HG02884 (cell line): ENCODE data around the gene KLHDC9.

ENCODE experiments used
- ATAC-seq: cut with Tn5 transposase; IDR thresholded peaks from one replicate; pipeline ENCODE4 v1.9.1; 2021; ENCODE audit warnings: mild to moderate bottlenecking, moderate library complexity; ENCODE audit not compliant: unreplicated experiment

KLHDC9 gene

DNA sequence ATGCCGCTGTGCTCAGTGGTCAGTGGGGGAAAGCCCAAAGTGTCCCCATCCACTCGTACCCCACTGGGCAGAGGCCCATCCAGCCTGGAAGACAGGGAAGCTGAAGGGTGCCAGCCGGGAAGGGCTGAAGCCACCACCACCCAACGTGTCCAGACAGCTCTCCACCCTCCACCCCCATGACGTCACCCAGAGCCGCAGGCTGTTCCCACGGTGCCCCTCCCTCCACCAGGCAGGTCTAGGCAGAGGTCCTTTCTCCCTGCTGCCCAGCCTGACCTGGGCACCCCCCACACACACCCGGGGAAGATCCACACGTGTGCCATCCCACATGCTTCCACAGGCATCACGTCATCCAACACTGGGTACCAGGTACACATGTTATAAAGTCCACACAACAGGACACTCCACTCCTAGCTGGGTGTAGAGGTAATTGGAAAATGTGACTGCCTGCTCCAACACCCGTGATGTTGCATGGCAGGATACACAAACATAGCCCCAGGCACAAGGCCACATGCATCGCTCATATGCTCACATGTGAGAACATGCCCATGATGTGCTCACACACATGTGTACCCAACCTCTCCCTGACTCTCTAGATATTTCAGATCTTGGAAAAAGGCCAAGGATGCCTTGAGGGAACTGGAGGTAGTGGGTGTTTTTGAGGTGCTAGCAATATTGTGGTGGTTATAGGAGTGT lies 23.3 kb upstream of the KLHDC9 start:
- no peak for ATAC-seq

DNA sequence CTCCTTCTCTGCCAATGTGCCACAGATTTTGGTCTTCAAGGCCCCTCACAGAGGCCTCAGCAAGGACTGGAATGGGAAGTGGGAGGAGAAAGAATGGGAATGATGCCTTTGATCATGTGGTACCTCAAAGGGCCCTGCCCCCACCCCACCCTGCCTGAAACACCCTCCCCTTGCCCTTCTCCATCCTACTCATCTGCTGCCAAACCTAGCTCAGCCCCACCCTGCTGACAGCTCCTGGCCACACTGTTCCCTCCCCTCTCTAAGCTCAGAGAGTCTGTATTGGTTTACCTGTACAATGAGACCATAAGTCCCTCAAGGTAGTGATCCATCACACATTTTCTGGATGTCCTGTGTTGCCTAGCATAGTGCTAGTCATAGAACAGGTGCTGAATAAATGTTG lies 21.8 kb upstream of the KLHDC9 start:
- no peak for ATAC-seq

DNA sequence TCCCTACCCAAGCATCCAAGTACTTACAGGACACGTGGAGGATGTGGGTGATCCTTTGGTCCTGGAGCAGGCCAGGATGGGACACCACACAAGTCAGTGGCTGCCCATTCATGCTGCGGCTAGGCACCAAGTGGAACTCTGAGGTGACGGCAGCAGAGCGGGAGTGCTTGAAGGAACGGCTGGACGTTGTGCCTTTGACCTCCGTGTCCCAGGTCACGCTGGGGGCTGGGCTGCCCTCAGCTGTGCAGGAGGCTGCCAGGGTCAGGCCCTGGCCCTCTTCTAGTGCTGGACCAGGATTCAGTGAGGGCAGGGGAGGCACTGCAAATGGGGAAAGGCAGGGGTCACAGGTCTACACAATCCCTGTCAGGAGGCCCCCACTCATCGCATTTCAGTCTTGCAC lies 20.7 kb upstream of the KLHDC9 start:
- ATAC-seq = no peak

DNA sequence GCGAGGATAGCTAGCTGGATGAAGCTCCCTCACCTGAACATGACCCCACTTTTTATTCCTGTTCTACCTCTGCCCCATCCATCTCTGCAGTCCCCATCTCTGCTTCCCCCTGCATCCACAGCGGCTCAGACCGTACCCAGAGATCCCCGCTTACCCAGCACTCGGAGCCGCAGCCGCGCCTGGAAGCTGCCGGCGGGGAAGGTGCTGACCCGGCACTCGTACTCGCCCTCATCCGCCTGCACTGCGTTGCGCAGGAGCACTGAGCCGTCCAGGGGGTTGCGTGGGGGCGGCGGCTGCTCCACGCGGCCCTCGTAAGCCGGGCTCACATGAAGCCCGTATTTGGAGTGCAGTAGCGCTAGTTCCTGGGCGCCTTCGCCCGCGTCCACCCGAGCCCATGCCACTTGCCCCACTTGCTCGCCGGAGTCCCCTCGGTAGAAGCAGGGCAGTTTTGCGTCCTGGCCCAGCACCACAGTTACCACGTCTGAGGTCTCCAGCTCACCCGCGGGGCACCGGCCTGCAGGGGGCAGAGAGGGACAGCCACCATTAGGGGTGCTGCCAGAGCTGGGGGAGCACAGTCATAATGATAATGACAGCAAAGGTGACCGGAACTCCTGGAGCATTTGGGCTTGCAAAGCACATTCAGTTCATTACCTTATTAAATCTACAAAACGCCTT lies 18.6 kb upstream of the KLHDC9 start:
- no peak for ATAC-seq

DNA sequence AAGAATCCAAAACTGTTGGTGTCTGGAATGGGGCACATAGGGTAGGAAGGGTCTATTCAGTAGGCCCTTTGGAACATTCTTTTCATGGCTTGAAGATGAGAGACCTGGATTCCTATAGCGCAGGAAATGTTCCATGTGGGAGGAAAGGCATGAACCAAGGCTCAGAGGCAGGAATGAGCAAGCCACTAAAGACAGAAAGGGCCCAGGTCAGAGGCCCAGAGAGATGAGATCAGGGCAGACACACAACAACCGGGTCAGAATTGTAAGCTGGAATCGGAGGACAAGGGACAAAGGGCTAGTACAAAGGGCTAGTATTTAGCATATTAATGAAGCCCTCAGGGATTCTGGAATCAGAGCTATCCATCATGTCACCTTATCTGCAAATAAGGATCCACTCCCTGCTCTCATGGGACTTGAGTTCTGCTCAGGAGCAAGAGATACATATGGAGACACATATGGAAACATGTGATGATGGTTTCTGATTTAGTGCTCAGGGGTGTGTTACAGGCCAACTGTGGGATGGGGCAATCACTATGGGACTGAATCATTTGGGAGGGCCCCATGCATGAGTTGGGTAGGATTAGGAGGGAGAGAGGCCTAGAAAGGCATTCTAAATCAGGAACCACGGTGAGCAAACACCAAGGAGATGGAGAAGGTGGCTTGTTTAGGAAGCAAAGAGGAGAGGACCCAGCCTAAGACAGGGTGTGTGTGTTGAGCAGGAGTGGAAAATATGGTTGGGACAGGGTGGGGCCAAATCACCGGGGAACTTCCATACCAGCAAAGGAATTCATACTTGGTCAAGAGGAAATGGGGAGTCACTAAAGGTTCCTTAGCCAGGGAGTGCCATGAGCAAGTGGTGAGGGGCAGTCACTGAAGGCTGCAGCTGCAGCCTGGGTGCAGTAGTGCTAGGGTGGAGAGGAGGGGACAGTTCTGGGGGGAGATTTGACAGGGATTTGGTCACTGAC lies 17.4 kb upstream of the KLHDC9 start:
- no peak for ATAC-seq

DNA sequence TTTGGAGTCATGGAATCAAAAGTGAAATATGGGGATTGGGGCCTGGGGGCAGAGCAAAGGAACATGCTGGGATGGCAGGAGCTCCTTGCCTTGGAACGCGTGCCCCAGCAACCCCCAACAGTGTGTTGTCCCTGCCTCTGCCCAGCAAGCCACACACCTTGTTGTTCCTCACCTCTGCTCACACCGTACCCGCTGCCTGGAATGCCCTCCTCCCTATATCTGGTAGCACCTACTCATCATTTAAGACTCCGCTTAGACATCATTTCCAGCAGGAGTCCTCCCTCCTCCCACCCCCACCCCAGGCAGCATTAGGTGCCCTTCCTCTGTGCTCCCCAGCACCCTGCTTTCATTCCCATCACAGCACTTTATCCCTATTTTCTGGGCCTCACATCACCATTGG lies 16.6 kb upstream of the KLHDC9 start:
- ATAC-seq = no peak

DNA sequence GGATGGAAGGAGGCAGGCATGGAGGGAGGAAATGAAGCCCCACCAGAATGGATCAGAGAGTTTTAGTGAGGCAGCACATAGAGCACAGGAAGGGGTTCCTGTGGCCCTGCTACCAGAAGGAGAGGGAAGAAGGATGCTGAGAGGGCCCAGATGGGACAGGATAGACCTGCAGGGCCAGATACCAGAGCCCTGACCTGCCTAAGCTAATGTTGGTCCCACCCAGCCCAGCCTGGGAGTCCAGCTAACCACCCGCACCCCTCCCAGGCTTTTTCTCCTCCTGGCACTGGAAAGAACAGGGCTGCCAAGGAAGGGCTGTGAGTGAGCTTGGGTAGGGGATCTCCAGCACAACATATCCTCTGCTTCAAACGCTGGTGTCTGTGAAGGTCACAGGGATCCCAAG lies 15.7 kb upstream of the KLHDC9 start:
- ATAC-seq = no peak

DNA sequence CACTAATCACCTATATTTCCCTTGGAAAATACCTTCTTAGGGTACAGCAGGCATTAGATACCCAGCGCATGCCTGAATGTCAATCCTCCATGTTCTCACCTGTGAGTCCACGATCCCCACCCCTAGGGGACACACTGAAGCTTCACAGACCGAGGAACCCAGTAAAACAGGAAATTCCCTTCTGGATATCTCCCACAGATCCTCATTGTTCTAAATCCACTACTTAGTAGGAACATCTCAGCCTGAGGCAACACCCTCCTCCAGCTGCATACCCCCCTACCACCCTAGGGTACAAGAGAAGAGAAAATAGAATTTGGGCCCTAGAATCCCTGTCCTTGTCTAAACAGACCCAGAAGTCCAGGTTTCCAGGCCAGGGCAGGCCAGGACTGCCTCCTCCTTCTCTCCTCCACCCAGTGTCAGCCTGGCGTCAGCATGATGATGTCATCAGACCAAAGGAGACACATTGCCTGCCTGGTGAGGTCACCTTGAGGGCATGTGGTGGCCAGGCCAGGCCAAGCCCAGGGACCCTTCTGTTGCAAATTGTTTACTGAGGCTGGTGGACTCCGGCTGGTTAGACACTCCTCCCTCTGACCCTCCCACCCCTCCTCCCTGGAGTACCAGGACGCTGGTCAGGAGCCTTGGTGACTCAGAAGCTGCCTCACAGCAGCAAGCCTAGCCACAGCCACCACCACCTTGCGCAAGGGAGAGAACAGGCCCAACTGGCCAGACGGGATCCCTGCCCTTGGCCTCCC lies 15.0 kb upstream of the KLHDC9 start:
- ATAC-seq = no peak

DNA sequence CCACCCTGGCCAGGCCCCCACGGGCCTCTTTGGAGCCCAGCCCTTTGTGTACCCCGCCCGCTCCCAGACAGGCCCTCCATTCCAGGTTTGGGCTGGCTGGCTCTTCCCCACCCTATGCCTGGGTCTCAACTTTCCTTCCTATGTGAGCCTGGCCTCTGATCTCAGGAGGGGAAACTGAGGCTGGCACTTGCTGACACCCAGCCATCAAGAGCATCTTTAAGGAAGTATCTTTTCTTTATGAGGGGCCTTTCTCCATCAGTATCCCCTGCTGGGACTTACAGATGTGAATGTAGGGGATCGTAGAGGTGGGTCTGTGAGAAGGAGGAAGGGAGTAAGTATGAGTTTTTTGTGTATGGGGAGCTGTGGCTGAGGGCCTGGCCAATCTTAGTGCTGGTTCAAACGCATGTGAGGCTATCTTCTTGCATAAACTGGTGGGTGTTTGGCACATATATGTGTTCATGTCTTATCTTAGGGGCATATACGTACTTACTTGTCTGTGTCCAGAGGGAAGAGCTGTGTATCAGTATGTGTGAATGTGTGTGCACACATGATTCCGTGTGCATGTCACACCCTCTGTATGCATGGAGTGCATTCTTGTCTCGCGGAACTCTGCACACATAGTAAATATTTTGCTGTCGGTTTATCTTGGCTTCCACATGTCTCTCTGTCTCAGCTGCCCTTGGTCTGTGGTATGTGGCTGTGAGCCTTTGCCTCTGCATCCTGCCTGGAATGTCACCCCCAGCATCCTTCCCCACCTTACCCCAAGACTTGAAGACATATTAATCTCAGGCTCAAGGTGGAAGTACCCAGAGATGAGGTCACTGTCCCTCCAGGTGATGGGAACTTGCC lies 14.2 kb upstream of the KLHDC9 start:
- no peak for ATAC-seq

DNA sequence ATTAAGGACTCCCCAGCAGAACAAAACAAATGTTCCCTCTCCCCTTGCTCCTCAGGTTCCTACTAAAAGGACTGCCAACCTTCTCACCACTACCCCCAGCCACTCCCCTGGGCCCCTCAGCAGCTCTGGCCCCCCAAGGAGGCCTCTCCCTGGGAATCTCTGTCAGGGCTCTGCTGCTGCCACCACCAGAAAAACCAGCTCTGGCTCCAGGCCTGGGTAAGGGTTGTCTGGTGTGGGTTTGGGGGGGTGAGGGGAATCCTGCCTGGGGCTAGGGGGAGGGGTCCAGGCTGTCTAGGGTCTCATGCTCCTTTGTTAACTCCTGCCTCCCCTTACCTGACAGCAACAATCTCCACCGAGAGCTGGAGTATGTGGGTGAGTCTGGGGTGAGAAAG lies 13.6 kb upstream of the KLHDC9 start:
- ATAC-seq = no peak

DNA sequence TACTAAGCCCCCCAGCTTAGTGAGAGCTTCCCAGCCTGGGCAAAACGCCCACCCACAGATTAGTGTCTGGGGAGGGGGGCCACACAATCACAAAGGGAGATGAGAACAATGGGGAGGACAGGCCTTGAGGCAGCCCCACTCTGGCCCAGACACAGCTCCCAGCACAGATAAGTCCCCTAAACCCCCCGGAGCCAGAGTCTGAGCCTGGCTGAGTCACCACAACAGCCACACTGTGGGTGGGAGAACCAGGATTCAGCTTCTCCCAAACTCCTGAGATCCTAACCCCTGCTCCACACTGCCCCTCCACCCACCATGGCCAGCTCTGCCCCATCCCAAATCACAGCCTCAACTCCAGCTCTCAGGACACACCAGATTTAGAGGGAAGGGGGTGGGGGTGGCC lies 13.0 kb upstream of the KLHDC9 start:
- ATAC-seq = no peak

DNA sequence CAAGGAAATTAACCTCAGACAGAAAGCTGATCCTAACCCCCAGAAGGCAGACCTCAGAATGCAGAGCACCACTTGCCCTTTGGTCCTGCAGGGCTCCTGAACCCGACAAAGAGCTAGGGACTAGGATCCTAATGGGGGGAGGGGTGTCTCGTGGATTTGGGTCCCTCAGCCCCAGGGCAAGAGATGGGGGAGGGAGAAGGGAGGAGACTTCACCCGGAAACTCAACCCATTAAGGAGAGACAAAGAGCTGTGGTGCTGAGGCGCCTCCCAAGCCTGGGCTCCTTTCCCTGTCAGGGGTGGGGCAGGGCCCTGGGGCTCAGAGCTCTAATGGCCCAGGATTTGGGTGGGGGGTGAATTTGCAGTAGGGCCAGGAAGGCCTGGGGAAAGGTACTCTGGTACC lies 11.7 kb upstream of the KLHDC9 start:
- no peak for ATAC-seq

DNA sequence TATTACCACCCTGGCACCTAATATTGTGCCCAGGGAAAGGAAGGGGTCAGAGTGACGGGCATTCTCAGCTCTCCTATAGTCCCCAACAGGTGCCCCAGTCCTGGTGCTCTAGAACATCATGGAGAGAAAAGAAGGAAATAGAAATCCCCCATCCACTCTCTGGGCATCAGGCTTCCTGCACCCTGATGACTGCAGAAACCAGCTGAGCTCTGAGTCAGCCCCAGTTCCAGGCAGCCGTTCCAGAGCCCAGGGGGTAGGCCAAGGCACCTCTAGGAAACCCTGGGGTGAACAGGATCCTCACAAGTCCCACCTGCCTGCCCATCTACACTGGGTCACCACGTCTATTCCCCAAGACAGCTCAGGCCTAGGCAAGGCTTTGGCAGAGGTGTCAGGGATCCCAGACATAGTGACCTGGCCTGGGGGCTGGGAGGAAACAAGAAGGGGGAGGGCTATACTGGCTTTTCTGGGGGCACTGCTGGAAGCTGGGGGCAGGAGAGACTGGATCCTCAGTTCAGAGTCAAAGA lies 9.5 kb upstream of the KLHDC9 start:
- no peak for ATAC-seq

DNA sequence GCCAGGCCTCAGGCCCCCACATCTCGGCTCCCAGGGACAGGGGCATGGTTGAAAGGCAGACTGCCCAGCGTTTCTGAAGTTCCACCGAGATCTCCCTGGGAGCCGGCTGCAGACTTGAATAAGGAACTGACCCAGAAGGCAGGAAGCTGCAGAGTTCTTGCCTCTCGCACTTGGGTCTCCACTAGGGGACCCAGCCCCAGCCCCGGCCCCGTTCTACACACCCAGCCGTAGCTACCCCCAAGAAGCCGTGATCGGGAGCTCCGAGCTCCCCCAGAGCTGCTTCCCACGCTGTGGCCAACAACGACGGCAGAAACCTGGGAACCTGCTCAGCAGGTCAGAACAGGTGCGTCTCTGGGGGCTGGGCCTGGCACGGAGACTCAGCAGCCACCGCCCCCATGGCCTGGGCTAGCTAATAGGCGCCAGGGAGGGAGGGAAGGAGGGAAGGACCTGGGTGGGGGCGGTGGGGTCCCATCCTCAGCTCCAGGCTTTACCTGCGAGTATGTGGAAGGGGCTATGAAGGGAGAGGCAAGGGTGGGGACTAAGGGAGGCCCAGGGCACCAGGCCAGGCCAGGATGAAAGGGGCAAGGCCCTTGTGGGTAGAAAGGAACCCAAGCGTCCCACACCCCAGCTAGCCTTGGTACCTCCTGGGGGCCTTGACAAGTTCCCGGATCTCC lies 8.8 kb upstream of the KLHDC9 start, which contains the start of gene NECTIN4:
NECTIN4 (minus strand) TSS at position 308 of the 674 bp plus-strand sequence; CDS start at position 46, 262 bp downstream.
- no peak for ATAC-seq

DNA sequence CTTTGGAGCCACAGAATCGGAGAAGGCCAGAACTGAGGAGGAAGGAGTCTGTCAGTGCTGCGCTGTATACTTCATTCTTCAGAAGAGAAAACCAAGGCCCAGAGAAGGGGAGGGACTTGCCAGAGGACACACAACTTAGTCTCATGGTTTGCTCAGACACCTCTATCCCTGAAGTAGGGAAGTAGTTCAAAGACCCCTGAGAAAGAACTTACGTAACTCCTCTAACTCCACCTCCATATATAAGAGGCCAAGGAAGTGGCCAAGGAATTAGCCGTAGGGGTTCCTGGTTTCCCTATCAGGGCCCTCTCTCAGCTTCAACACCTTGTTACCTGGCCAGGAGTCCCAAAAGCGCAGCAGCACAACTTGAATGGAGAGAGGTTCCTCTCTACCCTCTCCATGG lies 8.2 kb upstream of the KLHDC9 start:
- ATAC-seq = no peak

DNA sequence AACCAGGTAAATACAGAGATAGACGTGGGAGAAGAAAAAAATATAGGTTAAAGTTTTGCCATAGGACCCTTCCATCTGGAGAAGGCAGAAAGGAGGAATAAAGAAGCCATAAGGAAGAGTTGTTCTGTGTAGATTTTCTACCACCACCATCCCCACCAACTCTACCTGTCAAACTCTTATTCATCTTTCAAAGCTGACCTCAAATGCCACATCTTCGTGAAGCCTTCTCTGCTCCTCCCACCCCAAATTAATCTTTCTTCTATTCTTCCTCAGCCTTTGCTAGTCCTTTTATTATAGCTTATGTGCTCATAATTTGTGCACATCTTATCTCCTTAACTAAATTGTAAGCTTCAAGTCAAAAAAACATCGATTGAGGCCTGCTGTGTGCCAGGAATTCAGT lies 7.5 kb upstream of the KLHDC9 start:
- ATAC-seq = no peak

DNA sequence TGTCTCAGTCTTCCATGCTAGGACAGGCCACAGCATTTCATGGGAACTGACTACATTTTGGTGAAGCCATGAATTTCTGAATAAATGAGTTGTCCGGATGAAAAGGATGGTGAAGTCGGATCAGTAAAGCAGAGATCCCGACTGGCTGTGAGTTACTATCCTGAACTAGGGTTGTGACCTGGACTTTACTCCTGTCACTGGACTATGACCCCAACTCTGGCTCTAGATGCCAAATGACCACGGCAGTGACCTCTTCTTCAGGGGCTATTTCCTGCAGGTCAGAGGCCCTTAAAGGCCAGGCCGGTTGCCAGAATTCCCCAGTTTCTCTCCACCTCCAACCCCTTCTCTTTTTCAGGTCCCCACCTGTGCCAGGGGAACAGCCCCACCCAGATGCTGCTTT lies 7.1 kb upstream of the KLHDC9 start:
- ATAC-seq = no peak

DNA sequence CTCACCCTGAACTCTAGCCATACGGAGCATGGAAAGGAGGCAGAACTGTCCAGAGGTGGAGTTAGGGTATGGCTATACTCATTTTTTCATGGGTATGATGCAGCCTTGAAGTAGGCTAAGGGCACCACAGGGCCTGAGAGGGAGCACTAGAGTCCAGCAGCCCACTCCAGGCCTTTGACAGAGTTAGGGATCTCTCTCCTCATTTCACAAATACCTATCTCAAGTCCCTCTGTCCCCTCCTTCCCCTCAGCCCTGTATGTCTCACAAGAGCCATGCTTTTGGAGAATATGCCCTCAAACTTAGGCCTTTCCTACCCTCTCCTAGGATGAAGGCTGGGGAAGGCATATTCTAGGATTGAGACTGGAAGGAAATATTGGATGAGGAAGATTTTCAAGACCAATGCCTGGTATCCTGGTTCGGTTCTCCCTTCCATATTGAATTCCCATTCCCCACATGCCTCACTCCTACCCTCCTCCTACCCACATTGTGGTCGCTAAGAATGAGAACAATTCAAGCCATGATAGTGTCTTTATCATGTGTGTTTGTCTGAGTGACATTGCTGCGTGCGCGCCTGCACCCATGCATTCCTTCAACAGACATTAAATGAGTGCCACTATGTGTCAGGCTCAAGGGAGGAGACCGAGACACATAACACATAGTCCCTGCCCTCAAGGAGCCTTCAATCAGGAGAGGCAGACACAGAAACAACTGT lies 6.2 kb upstream of the KLHDC9 start:
- no peak for ATAC-seq

DNA sequence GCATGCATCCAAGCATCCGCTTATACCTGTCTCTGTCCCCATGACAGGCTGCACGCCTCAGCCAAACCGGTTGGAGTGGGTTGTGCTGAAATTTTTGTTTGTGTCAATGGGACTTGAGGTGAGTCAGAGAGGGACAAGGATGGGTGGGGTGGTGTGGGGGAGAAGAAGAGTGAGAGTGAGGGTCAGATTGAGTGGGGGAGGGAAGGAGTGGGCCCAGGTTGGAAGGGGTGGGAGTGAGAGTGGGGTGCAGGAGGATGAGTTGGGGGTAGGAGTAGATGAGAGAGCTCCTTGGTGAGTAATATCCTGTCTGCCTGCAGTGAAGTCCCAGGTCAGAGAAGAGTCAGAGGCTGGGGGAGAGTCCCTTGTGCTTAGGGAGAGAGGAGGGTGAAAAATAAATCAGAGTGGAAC lies 5.5 kb upstream of the KLHDC9 start:
- no peak for ATAC-seq
